ENCODE results near the gene ROR2.
A peak's percentile ranks its signal among the peaks of the same experiment; 100 is the strongest.

Gene ROR2

GRCh38 chr9:91710158-91710557 lies 239.9 kb downstream of the ROR2 start:
- H3K27me3 Mint-ChIP-seq: peaks cover 3% of the 10 kb centered on the region
- intact Hi-C loops (cut with micrococcal nuclease): no loop called here
- peaks cover 16% of the 10 kb centered on the region for H3K9me3 Mint-ChIP-seq
- H3K27ac Mint-ChIP-seq: no peak overlapping the region
- H3K36me3 Mint-ChIP-seq (ENCODE audit: low read depth): no peaks in the 10 kb centered on the region
- H3K4me3 Mint-ChIP-seq: no peak overlapping the region
- peaks cover 6% of the 10 kb centered on the region for H3K4me1 Mint-ChIP-seq (ENCODE audit: low read depth)

GRCh38 chr9:91705386-91705785 lies 244.6 kb downstream of the ROR2 start:
- intact Hi-C loops (cut with micrococcal nuclease): no loop called here

DNA sequence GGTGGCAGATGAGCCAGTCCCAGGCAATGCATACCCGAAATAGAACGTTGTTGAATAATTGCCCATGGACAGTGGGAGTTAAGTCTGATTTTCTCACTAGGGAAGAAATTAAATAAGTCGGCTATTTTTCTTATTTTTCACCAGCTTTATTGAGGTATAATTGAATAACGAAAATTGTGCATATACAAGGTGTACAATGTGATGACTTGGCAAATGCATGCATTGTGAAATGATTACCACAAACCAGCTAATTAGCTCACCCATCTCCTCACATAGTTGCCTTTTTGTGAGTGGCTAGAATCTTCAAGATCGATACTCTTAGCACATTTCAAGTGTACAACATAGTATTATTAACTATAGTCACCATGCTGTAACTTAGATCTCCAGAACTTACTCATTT lies 249.6 kb downstream of the ROR2 start:
- peaks cover 6% of the 10 kb centered on the region for H3K9me3 Mint-ChIP-seq
- H3K27ac Mint-ChIP-seq: no peak overlapping the region
- no peaks in the 10 kb centered on the region for H3K4me1 Mint-ChIP-seq (ENCODE audit: low read depth)
- peaks cover 3% of the 10 kb centered on the region for H3K27me3 Mint-ChIP-seq
- no peaks in the 10 kb centered on the region for H3K36me3 Mint-ChIP-seq (ENCODE audit: low read depth)
- H3K4me3 Mint-ChIP-seq: no peak overlapping the region
- intact Hi-C loops (cut with micrococcal nuclease): no loop called here

More at GRCh38 chr9:91705386-91705785, 244.6 kb downstream of the ROR2 start:
- H3K4me1 Mint-ChIP-seq (ENCODE audit: low read depth): no peaks in the 10 kb centered on the region
- H3K36me3 Mint-ChIP-seq (ENCODE audit: low read depth): no peaks in the 10 kb centered on the region
- no peak overlapping the region for H3K27ac Mint-ChIP-seq
- H3K4me3 Mint-ChIP-seq: no peak overlapping the region
- peaks cover 3% of the 10 kb centered on the region for H3K27me3 Mint-ChIP-seq
- H3K9me3 Mint-ChIP-seq: peaks cover 19% of the 10 kb centered on the region

DNA sequence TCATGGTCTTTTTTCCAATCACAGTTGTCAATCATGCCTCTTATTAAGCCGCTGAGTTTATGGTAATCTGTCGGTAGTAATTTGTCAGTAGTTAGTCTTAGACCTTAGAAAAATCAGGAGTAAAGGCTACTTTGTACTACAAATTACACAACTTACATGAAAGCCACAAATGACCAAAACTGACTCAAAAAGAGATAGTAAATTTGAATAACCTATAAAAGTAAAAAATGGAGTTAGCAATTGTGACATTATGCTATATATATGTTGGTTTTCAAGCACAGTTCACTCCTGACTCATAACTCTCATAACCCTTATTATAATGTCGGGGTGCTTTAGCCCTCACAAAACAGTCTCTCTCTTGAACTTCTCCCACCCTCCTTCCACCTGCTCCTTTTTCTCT lies 251.8 kb downstream of the ROR2 start:
- Mint-ChIP-seq H3K27ac (no peak overlapping the region), H3K4me1 (ENCODE audit: low read depth) (no peaks in the 10 kb centered on the region), H3K9me3 (no peaks in the 10 kb centered on the region), H3K27me3 (peaks cover 5% of the 10 kb centered on the region), H3K4me3 (no peak overlapping the region), H3K36me3 (ENCODE audit: low read depth) (no peaks in the 10 kb centered on the region)
- intact Hi-C loops (cut with micrococcal nuclease): no loop called here

GRCh38 chr9:91697201-91697600 lies 252.8 kb downstream of the ROR2 start:
- no peaks in the 10 kb centered on the region for H3K4me1 Mint-ChIP-seq (ENCODE audit: low read depth)
- no peaks in the 10 kb centered on the region for H3K9me3 Mint-ChIP-seq
- peaks cover 5% of the 10 kb centered on the region for H3K27me3 Mint-ChIP-seq
- no peak overlapping the region for H3K27ac Mint-ChIP-seq
- H3K36me3 Mint-ChIP-seq (ENCODE audit: low read depth): no peaks in the 10 kb centered on the region
- intact Hi-C loops (cut with micrococcal nuclease): no loop called here
- no peak overlapping the region for H3K4me3 Mint-ChIP-seq

GRCh38 chr9:91694081-91694870 lies 255.8 kb downstream of the ROR2 start:
- H3K4me3 Mint-ChIP-seq: no peak overlapping the region
- H3K9me3 Mint-ChIP-seq: no peaks in the 10 kb centered on the region
- intact Hi-C loops (cut with micrococcal nuclease): no loop called here

GRCh38 chr9:91693226-91693625 lies 256.8 kb downstream of the ROR2 start:
- H3K27ac Mint-ChIP-seq: no peak overlapping the region

More at GRCh38 chr9:91694081-91694870, 255.8 kb downstream of the ROR2 start:
- Mint-ChIP-seq H3K4me1 (ENCODE audit: low read depth) (no peaks in the 10 kb centered on the region), H3K27ac (no peak overlapping the region), H3K36me3 (ENCODE audit: low read depth) (no peaks in the 10 kb centered on the region), H3K27me3 (peaks cover 5% of the 10 kb centered on the region)

DNA sequence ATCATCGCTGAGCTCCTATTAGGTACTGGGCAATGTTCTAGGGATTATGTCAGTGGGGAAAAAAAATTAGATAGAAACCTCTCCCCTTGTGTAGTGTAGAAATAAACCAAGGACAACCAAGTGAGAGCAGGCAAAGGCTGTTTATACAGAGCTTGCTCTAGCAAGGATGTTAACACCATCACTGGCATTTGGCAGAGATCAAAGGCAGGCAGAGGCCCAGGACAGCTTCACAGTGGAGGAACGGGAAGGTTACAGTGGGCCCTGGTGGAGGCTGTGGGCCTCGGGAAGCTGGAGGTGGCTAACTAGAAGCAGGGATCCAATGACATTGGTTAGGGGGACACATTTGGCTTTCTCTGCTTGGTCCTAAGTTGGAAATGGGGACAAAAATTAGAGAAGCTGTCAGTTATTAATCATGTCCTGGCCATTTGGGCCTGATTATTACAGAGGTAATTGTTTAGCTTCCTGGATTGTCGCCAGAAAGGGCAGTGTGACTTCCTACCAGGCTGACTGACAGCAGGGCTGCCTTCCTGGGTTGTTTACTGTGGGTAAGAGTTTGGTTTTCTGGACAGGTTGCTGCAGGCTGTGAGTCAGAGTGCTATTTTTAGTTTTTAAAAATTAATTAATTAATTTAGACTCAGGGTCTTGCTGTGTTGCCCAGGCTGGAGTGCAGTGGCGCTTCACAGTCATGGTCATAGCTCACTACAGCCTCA lies 259.3 kb downstream of the ROR2 start:
- H3K27ac Mint-ChIP-seq: no peak overlapping the region
- H3K27me3 Mint-ChIP-seq: peaks cover 5% of the 10 kb centered on the region
- intact Hi-C loops (cut with micrococcal nuclease): no loop called here
- H3K4me1 Mint-ChIP-seq (ENCODE audit: low read depth): no peaks in the 10 kb centered on the region
- no peak overlapping the region for H3K4me3 Mint-ChIP-seq
- H3K9me3 Mint-ChIP-seq: no peaks in the 10 kb centered on the region
- no peaks in the 10 kb centered on the region for H3K36me3 Mint-ChIP-seq (ENCODE audit: low read depth)

More at GRCh38 chr9:91693226-91693625, 256.8 kb downstream of the ROR2 start:
- H3K9me3 Mint-ChIP-seq: no peaks in the 10 kb centered on the region
- peaks cover 5% of the 10 kb centered on the region for H3K27me3 Mint-ChIP-seq
- H3K4me3 Mint-ChIP-seq: no peak overlapping the region
- no peaks in the 10 kb centered on the region for H3K4me1 Mint-ChIP-seq (ENCODE audit: low read depth)
- H3K36me3 Mint-ChIP-seq (ENCODE audit: low read depth): no peaks in the 10 kb centered on the region
- intact Hi-C loops (cut with micrococcal nuclease): no loop called here

DNA sequence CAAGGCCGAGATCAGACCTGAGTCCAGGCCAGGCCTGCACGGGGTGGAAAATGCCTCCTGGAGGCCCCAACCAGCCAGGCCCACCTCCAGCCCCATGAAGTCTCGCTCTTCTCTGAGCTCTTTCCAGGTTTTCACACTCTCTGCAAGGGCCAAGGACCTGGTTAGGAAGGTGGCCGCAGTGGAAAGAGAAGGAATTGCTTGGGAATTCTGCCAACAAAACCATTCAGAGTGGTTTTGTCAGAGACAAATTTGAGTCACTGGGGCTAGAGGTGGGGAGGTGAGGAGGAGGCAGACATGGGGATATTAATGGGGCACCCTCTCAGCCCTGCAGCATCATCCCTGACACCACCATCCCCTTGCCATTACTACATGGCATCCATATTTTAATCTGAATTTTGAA lies 261.0 kb downstream of the ROR2 start:
- intact Hi-C loops (cut with micrococcal nuclease): loop anchor here (10.0 kb wide), 1 partner anchor 254 kb away; no protein-coding TSS in a partner anchor

DNA sequence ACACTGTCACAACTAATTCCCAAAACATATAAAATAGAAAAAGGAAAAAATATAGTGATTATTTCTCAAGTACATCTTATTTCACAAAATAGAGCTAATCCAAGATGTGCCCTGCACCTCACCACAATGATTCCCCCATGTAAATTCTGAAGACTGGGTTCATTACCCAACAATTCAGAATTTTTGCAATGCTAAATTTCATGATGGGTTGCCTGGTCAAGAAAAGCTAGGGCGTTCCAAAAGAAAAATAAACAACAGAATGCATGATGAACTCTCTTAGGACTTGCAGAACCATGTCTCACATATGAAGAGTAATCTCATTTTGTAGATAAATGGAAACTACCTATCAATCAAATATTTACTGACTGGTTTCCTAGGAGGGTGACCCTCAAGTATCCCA lies 266.8 kb downstream of the ROR2 start:
- H3K4me3 Mint-ChIP-seq: no peak overlapping the region
- intact Hi-C loops (cut with micrococcal nuclease): loop anchor here (10.0 kb wide), 1 partner anchor 248 kb away; no protein-coding TSS in a partner anchor
- H3K9me3 Mint-ChIP-seq: no peaks in the 10 kb centered on the region
- peaks cover 17% of the 10 kb centered on the region for H3K4me1 Mint-ChIP-seq (ENCODE audit: low read depth)
- H3K27me3 Mint-ChIP-seq: peaks cover 2% of the 10 kb centered on the region
- no peak overlapping the region for H3K27ac Mint-ChIP-seq
- H3K36me3 Mint-ChIP-seq (ENCODE audit: low read depth): no peaks in the 10 kb centered on the region

More for the DNA sequence above, 261.0 kb downstream of the ROR2 start:
- H3K4me3 Mint-ChIP-seq: no peak overlapping the region
- no peak overlapping the region for H3K27ac Mint-ChIP-seq
- peaks cover 2% of the 10 kb centered on the region for H3K27me3 Mint-ChIP-seq
- no peaks in the 10 kb centered on the region for H3K9me3 Mint-ChIP-seq
- no peaks in the 10 kb centered on the region for H3K4me1 Mint-ChIP-seq (ENCODE audit: low read depth)
- H3K36me3 Mint-ChIP-seq (ENCODE audit: low read depth): no peaks in the 10 kb centered on the region

DNA sequence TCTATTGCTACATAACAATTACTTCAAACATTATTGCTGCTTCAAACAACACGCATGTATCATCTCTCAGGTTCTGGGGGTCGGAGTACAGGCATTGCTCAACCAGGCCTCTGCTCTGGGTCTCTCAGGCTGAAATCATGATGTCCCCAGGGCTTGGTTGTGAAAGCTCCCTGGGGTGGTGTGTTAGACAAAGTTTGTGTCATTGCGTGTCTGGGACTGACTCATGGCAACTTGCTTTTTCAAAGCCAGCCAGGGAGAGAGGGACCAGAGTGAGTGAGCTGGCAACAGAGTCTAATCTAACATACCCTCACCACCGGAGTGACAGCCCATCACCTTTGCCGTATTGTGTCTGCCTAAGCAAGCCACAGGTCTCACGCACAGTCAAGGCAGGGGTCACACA lies 267.2 kb downstream of the ROR2 start:
- intact Hi-C loops (cut with micrococcal nuclease): loop anchor here (10.0 kb wide), 1 partner anchor 248 kb away; no protein-coding TSS in a partner anchor

GRCh38 chr9:91681461-91682305 lies 268.3 kb downstream of the ROR2 start:
- intact Hi-C loops (cut with micrococcal nuclease): loop anchor here (1.0 to 10.0 kb wide), 2 partner anchors 247 to 766 kb away; no protein-coding TSS in a partner anchor
- peaks cover 17% of the 10 kb centered on the region for H3K4me1 Mint-ChIP-seq (ENCODE audit: low read depth)

More for the DNA sequence above, 267.2 kb downstream of the ROR2 start:
- H3K4me3 Mint-ChIP-seq: no peak overlapping the region
- H3K27ac Mint-ChIP-seq: no peak overlapping the region
- peaks cover 17% of the 10 kb centered on the region for H3K4me1 Mint-ChIP-seq (ENCODE audit: low read depth)
- peaks cover 2% of the 10 kb centered on the region for H3K27me3 Mint-ChIP-seq
- H3K36me3 Mint-ChIP-seq (ENCODE audit: low read depth): no peaks in the 10 kb centered on the region
- no peaks in the 10 kb centered on the region for H3K9me3 Mint-ChIP-seq

GRCh38 chr9:91680998-91681397 lies 269.0 kb downstream of the ROR2 start:
- peaks cover 17% of the 10 kb centered on the region for H3K4me1 Mint-ChIP-seq (ENCODE audit: low read depth)
- intact Hi-C loops (cut with micrococcal nuclease): loop anchor here (1.0 to 10.0 kb wide), 2 partner anchors 246 to 766 kb away; no protein-coding TSS in a partner anchor
- H3K36me3 Mint-ChIP-seq (ENCODE audit: low read depth): no peaks in the 10 kb centered on the region
- H3K9me3 Mint-ChIP-seq: no peaks in the 10 kb centered on the region
- no peak overlapping the region for H3K4me3 Mint-ChIP-seq
- H3K27me3 Mint-ChIP-seq: peaks cover 3% of the 10 kb centered on the region
- peak overlapping the region; percentile 90 for H3K27ac Mint-ChIP-seq

More at GRCh38 chr9:91681461-91682305, 268.3 kb downstream of the ROR2 start:
- H3K27ac Mint-ChIP-seq: peak overlapping the region; percentile 90
- no peaks in the 10 kb centered on the region for H3K36me3 Mint-ChIP-seq (ENCODE audit: low read depth)
- no peaks in the 10 kb centered on the region for H3K9me3 Mint-ChIP-seq
- H3K4me3 Mint-ChIP-seq: peak overlapping the region; percentile 74
- peaks cover 3% of the 10 kb centered on the region for H3K27me3 Mint-ChIP-seq

All from dendritic cell treated with granulocyte-macrophage colony-stimulating factor and Interleukin-4, amounts not matched to agents 40 ng/mL and 50 ng/mL, for 4 days (primary cell).